ENCODE measurements around the gene AJAP1.

AJAP1 gene

DNA sequence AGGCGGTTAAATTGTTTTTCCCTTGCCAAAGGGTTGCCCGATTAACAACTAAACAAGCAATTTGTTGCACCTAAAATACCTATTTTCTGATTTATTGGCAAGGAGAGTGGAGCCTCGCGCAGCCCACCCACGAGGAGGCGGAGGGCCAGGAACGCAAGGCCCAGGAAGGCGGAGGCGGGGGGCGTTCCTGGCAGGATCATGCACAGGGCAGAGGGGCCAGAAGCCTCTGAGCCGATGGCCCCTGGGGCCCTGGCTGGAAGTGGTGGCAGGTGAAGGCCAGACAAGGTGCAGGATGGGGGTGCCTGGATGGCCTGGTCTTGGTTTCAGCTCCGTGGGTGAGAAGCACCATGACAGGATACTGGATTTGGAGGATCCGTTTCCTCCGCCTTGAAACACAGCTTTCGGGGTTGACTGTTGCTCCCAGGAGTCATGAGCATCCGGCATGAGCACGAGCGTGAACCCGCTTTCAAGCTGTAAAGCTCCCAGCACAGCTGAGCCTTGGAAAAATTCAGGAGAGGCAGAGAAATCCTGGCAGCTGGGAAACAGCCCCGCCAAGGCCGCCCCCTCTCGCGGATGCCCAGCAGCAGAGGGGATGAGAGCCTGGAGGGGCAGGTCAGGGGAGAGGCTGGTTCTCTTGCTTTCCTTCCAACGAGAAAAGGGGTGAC, 35.0 kb downstream of the AJAP1 start:
- no peak for DNase-seq (ENCODE audit: insufficient read length, low spot score)
- TF ChIP-seq, protein P1, sequence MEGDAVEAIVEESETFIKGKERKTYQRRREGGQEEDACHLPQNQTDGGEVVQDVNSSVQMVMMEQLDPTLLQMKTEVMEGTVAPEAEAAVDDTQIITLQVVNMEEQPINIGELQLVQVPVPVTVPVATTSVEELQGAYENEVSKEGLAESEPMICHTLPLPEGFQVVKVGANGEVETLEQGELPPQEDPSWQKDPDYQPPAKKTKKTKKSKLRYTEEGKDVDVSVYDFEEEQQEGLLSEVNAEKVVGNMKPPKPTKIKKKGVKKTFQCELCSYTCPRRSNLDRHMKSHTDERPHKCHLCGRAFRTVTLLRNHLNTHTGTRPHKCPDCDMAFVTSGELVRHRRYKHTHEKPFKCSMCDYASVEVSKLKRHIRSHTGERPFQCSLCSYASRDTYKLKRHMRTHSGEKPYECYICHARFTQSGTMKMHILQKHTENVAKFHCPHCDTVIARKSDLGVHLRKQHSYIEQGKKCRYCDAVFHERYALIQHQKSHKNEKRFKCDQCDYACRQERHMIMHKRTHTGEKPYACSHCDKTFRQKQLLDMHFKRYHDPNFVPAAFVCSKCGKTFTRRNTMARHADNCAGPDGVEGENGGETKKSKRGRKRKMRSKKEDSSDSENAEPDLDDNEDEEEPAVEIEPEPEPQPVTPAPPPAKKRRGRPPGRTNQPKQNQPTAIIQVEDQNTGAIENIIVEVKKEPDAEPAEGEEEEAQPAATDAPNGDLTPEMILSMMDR (IDR thresholded peaks at IDR 0.05; ENCODE audit: insufficient read depth, missing control alignments), result no peak
- FAIRE-seq, result no peak

DNA sequence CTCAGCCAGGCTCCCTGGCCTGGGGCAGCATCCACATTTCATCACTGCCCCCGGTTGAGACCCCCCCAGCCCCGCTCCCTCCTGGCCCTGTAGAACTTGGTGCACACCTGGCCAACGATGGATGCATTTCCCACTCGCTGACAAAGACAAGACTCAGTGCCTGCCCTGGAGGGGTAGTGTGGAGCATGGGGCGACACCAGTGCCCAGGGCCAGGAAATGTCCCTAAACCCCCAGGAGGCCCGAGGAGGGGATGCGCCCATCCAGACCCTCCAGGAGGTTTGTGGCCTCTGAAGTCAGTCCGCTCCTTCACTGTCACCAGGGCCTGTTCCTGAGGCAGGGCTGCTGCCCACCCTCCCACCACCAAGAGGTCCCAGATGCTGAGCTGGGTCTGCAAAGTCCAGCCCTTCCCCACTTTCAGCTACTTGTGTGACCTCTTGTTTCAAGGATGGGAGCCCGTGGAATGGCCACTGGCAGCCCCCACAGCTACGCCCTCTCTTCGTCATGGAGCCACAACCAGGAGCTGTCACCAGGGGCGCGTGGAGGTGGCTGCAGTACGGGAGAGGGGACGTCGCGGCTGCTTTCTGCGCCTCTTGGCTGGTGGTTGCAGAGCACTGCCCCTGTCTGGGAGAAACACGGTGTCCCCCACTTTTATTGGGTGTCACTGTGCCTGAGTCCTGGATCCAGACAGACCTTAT, 35.7 kb downstream of the AJAP1 start:
- FAIRE-seq, result no peak
- DNase-seq (ENCODE audit: insufficient read length, low spot score), result no peak
- TF ChIP-seq, protein P1 (IDR thresholded peaks at IDR 0.05; ENCODE audit: insufficient read depth, missing control alignments), result no peak

DNA sequence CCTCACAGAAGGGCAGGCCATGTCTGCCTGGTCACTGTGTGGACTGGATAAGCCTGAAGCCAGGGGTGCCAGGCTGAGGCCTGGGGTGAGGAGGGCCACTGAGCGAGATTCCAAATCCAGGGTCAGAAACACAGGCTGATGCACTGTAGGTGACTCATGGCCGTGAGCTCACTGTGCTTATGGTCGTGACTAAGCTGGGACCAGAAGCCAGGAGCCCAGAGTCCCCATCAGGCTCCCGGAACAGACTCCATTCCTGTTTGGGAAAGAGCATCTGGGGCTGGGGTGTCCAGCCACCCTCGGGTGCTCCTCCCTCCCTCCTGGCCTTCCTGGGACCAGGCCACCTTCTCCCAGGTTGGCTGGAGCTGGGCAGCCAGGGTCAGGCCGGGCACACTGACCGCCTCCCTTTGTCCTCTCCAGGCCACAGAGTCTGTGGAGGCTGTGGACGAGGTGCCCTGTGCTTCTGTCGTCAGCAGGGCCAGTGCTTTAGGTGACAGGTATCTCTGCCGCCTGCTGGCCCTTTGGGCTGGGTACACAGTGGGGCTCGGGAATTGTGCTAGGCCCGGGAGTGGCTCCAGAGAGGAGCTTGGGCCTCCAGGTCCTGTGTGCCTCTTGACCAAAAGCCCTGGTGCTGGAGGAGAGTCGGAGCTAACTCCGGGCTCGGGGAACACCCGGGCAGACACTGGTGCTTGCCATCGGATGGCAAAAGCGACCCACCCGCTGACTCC, 36.7 kb downstream of the AJAP1 start:
- FAIRE-seq (no peak), DNase-seq (ENCODE audit: insufficient read length, low spot score) (no peak)
- TF ChIP-seq, protein P1 (IDR thresholded peaks at IDR 0.05; ENCODE audit: insufficient read depth, missing control alignments), result no peak

DNA sequence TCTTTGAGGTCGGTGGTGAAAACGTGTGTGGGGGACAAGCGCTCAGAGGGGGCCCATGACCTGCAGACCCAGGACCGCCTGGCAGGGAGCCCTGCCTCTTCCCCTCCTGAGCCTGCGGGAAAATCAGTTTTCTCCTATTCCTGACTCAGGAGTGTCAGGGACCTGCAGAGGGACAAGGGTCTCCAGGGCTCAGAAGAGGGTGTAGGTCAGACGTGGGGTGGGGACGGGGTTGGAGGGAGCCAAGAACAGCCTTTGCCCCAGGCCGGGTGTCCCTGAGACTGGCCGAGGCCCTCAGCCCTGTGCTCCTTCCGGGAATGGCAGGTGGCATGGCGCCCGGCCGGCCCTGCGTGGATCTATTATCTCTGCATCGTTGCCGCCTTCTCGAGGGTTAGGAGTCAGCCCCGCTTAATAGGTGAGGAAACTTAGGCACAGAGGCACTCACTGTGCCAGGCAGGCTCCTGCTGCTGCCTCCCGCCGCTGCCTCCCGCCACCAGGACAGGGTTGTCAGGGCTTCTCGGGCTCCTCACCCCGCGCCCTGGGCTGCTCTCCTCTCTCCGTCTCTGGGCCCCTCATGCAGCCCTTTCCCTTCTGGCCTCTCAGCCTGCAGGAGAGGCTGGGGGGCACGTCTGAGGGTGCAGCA, 37.5 kb downstream of the AJAP1 start:
- no peak for FAIRE-seq
- TF ChIP-seq, protein P1 (IDR thresholded peaks at IDR 0.05; ENCODE audit: insufficient read depth, missing control alignments), result no peak

DNA sequence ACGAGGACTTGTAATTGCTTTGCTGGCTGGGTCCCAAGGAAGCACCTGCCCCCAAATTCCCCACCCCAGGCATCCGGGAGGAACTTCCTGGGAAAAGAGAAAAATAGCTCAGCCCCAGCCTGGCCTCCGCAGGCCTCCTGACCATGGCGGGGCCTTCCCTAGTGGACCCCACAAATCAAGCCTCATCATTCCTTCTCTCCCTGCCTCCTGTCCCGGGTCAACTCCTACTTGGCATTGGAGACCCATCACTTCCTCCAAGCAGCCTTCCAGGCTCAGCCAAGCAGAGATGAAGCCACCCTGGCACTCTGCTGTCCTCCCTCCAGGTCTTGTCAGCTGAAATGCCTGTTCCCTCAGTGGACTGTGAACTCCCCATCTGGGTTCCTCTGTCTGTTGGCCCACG, 38.0 kb downstream of the AJAP1 start:
- FAIRE-seq (no peak), DNase-seq (ENCODE audit: insufficient read length, low spot score) (no peak)
- TF ChIP-seq, protein P1 (IDR thresholded peaks at IDR 0.05; ENCODE audit: insufficient read depth, missing control alignments), result no peak

More for the DNA sequence above, 37.5 kb downstream of the AJAP1 start:
- no peak for DNase-seq (ENCODE audit: insufficient read length, low spot score)

DNA sequence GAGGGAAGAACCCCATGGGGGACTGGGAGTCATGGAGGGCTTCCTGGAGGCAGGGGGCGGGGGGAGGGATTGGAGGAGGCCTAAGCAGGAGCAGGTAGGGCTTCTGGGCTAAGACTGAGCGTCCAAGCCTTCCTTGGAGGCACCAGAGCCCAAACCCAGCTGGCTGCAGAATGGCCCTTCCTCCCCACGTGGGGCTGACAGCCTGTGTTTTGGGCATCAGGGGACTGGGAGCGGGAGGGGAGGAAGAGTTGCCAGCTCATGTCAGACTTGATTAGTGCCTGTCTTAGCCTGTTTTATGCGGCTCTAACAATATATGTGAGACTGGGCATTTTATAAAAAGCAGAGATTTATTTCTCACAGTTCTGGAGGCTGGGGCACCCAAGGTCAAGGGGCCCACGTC, 38.9 kb downstream of the AJAP1 start:
- FAIRE-seq (no peak), DNase-seq (ENCODE audit: insufficient read length, low spot score) (no peak)

More for the DNA sequence above, 38.9 kb downstream of the AJAP1 start:
- TF ChIP-seq, protein P1 (IDR thresholded peaks at IDR 0.05; ENCODE audit: insufficient read depth, missing control alignments), result no peak
